Smooth muscle cell of the brain vasculature (primary cell): ENCODE measurements around the gene HCN4.

ENCODE experiments used
- DNase-seq: peaks from one replicate; pipeline ENCODE4 v3.0.0-alpha.2; 2012; ENCODE audit warnings: low read depth, low spot score

HCN4 gene

GRCh38 chr15:73296609-73297353 is 72.0 kb downstream of the HCN4 start:
- DNase-seq: no peak

DNA sequence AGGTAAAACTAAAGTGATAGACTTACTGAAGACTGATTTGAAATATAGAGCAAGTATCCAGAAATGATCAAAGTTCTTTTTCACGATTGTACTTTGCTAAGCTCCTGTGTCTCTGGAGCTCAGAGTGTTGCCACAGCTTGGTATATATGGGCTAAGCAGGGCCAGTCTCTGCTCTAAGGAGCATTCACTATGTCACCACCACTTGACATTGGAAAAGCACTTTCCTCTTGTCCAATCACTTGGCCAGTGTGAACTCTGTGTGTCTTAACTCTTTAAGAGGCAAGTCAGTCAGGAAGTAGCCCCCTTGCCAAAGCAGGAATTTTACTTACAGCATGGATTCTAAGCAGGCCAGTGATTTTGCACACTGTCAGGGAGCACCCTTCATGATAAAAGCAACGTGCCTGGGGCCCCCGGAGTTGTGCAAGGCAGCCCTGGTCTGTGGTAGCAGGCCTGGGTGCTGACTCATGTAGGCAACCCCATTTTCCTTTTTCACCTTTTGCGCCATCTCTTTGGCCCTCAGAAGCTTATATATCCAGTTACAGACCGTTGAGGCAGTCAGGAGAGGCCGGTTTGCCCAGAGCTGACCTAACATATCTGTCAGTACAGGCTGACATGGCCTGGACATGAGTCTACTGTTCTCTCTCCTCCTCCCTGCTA is 73.0 kb downstream of the HCN4 start:
- no peak for DNase-seq

GRCh38 chr15:73293773-73294172 is 75.0 kb downstream of the HCN4 start:
- DNase-seq: no peak

- no peak for DNase-seq
Measured at GRCh38 chr15:73291441-73291840, 77.3 kb downstream of the HCN4 start.

DNA sequence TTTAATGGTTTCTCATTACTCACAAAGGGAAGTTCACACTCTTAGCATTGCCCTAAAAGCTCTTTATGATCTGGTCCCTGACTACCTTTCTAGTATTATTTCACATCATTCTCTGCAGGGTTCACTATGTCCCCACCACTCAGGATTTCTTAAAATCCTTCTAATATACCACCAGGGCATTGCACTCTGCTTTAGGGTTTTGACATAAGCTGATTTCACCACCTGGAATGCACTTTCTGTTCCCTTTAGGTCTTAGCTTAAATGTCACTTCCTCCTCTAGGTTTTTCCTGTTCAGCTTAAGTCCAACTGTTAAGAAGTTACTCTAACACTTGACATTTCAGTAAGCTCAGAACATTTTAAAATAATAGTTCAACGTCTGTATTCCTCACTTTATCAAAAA is 81.7 kb downstream of the HCN4 start:
- DNase-seq: no peak

DNA sequence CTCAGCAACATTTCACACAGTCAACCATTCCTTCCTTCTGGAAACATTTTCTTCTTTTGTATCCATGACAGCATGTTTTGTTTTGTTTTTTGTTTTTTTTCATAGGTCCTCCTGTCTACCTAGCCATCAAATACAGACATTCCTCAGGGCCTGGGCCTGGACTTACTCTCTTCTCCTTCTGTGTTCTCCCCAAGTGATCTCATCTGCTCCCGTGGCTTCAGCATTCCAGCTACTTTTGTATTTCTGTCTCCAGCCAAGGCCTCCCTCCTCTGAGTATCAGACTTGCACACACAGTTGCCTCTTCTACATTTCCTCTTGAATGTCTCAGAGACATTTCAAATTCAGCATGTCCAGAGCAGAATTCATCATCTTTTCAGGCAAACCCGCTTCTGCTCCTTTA is 82.4 kb downstream of the HCN4 start:
- no peak for DNase-seq

GRCh38 chr15:73284090-73284716 is 84.6 kb downstream of the HCN4 start:
- DNase-seq: no peak

DNA sequence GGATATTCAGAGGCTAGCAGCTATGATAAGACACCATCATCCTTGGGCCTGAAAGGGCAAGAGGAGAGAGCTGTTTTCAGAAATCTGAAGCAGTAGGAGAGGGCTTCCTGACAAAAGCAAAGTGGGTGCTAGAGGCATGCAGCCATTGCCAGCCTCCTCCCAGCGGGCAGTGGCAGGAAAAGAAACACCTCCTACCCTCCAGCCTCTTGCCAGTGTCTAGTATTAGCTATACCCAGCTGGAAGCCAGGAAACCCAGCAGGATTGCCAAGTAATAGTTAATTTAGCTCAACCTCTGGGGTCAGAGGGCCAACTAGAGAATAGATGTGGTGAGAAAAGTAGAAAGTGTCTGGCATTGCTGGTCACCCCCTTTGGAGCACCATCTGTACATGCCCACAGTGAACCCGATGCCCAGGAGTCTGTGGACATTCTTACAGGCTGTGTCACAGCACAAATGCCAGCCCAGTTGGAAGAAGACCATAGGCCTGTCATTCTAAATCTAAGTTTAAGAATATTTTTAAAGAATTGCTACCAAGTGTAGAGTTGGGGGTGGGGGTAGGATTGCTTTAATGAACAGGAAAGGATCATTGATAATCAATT is 85.3 kb downstream of the HCN4 start:
- DNase-seq: no peak

DNA sequence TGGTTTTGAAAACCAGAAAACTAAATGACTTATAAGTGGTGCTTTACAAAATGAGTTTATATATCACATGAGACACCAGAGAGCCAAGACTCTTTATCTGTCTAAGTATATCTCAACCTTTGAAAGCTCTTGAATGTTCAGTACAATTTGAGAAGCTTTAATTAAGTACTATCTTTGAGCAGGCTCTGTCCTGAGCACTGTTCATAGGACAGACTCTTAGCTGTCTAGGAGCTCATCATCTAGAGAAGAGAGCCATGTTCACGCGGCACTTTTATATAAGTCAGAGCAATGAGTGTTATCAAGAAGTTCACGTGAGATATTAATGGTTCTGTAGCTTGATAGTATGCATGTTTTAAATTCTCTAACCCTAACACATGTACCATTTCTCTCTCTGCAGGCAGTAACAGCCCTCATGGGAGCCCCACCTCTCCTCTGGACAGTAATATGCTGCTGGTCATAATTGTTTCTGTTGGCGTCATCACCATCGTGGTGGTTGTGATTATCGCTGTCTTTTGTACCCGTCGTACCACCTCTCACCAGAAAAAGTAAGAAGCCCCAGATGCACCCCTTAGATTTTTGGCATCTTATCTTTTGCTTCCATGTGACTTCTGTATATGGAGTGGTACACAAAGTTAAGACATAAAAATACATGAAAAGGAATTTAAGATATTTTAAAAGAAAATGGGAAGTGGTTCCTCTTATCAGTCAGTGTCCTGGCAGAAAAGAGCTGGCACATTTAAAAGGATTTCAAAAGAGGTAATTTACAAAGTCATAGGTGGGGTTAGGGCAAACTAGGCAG is 86.0 kb downstream of the HCN4 start:
- DNase-seq: no peak

- DNase-seq: no peak
Measured at GRCh38 chr15:73275862-73276261, 92.9 kb downstream of the HCN4 start.

DNA sequence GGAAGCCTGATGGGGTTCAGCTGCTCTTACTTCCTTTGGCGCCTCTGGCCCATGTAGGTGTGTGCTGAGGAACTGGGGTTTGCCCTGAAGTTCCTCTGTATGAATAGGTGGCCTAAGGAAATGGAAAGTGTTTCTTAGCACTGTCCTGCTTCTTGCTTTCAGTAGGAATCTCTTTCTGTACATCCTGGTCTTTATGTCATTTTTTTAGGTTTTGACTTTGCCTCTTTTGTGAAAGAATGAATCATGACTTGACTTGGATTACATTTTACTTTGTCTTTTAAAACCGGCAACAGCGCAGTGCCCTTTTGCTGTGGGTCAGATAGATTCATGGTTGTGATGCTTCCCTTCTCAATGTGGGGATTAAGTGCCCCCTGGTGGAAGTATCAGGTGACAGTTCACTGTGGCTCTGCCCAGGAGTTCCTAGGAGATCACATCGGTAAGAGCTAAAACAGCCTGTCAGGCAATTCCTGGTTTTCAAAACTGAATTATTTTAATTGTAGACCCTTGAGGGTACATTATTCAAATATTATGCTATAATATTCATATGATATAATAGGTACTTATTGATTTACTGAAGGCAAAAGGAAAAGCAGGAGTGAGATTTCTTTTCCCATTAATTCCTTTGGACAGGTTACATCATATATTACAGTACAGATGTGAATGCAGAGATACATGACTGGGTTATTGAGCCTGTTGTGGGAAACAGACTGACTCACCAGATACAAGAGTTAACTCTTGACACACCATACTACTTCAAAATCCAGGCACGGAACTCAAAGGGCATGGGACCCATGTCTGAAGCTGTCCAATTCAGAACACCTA is 95.4 kb downstream of the HCN4 start:
- peak; percentile 32 for DNase-seq

DNA sequence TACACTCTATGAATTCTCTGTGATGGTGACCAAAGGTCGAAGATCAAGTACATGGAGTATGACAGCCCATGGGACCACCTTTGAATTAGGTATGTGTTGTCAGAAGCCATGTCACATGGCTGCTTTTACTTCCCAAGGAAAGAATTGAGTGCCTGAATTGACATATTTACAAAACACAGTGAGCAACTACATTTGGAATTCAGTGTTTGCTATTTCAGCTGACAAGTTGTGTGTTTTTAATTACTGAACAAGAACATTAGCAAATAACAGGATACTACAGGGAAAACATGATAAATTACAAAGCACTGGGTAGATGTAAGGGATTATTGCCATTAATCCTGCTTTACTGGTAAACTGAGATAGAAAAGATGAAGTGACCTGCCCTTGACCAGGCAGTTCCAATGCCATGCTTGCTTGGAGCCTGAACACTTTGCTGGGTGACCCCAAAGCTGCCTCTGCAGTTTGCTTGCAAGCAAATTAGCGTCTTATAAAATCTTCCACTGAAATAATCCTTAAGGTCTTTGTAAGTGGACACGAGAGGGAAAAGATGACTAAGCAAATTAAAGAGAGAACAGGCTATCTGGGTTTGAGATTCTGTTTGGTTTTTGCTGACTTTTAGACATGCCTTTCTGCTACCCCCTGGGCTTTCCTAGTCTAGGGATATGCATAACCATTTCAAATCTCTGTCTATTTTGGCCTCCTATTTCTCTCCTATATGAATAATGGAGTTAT is 98.2 kb downstream of the HCN4 start:
- DNase-seq: no peak
